CD4-positive, alpha-beta T cell treated with Interleukin-6 for 4 hours (primary cell): ENCODE data around the gene CTBP2.

Experiments
- DNase-seq: peaks from one replicate; pipeline ENCODE4 v3.0.0-alpha.2; 2020; ENCODE audit warnings: mixed read lengths

The CTBP2 gene

GRCh38 chr10:125020871-125021270 lies 139.5 kb downstream of the CTBP2 start:
- DNase-seq: no peak

- DNase-seq: no peak
Measured at GRCh38 chr10:125020386-125020785, 140.0 kb downstream of the CTBP2 start.

GRCh38 chr10:125018576-125019143 lies 141.7 kb downstream of the CTBP2 start:
- no peak for DNase-seq

- no peak for DNase-seq
Measured at GRCh38 chr10:125017547-125018298, 142.6 kb downstream of the CTBP2 start.

GRCh38 chr10:125016611-125017202 lies 143.7 kb downstream of the CTBP2 start:
- DNase-seq: no peak

GRCh38 chr10:125016123-125016522 lies 144.2 kb downstream of the CTBP2 start:
- no peak for DNase-seq

- DNase-seq: no peak
Measured at GRCh38 chr10:125015356-125015944, 144.9 kb downstream of the CTBP2 start.

GRCh38 chr10:125014836-125015355 lies 145.5 kb downstream of the CTBP2 start:
- DNase-seq: no peak

- DNase-seq: no peak
Measured at GRCh38 chr10:125014086-125014830, 146.1 kb downstream of the CTBP2 start.

- no peak for DNase-seq
Measured at GRCh38 chr10:125013529-125013872, 146.9 kb downstream of the CTBP2 start.

- DNase-seq: no peak
Measured at GRCh38 chr10:125012851-125013528, 147.4 kb downstream of the CTBP2 start.

GRCh38 chr10:125011926-125012705 lies 148.2 kb downstream of the CTBP2 start:
- no peak for DNase-seq

GRCh38 chr10:125011171-125011925 lies 149.0 kb downstream of the CTBP2 start:
- DNase-seq: no peak

GRCh38 chr10:125010362-125010761 lies 150.0 kb downstream of the CTBP2 start:
- no peak for DNase-seq

GRCh38 chr10:125009661-125010161 lies 150.7 kb downstream of the CTBP2 start:
- DNase-seq: no peak

GRCh38 chr10:125008689-125009638 lies 151.4 kb downstream of the CTBP2 start:
- no peak for DNase-seq

GRCh38 chr10:125007436-125007835 lies 152.9 kb downstream of the CTBP2 start:
- DNase-seq: no peak

- no peak for DNase-seq
Measured at GRCh38 chr10:125006921-125007426, 153.4 kb downstream of the CTBP2 start.

GRCh38 chr10:125006188-125006680 lies 154.1 kb downstream of the CTBP2 start:
- no peak for DNase-seq
